Trophoblast cell (in vitro differentiated cells and primary cell): Measurements from ENCODE around the gene TMEM47.

ENCODE experiments used
- DNase-seq, 2 donors: peaks; one replicate each; pipeline ENCODE4 v3.0.0-alpha.2; 2016
- H2AFZ ChIP-seq: 2 replicates; pipeline ENCODE4 v1.6.1; 2013; ENCODE audit warnings: low read length, moderate library complexity, mild to moderate bottlenecking; ENCODE audit not compliant: insufficient read depth, poor library complexity
- H2AK5ac ChIP-seq: 2 replicates; pipeline ENCODE4 v1.6.1; 2013; ENCODE audit warnings: mild to moderate bottlenecking, low read length
- H2BK120ac ChIP-seq: 2 replicates; pipeline ENCODE4 v1.6.1; 2013; ENCODE audit warnings: low read length, mild to moderate bottlenecking, moderate library complexity; ENCODE audit not compliant: insufficient read depth, poor library complexity
- H2BK12ac ChIP-seq: 2 replicates; pipeline ENCODE4 v1.6.1; 2013; ENCODE audit warnings: mild to moderate bottlenecking, low read length, moderate library complexity
- H2BK5ac ChIP-seq: 2 replicates; pipeline ENCODE4 v1.6.1; 2013; ENCODE audit warnings: low read length, low read depth, moderate library complexity, mild to moderate bottlenecking; ENCODE audit not compliant: poor library complexity
- H3K14ac ChIP-seq: 2 replicates; pipeline ENCODE4 v1.6.1; 2013; ENCODE audit warnings: mild to moderate bottlenecking, low read length
- H3K18ac ChIP-seq: 2 replicates; pipeline ENCODE4 v1.6.1; 2013; ENCODE audit warnings: mild to moderate bottlenecking, low read length
- H3K23ac ChIP-seq: 2 replicates; pipeline ENCODE4 v1.6.1; 2013; ENCODE audit warnings: low read length
- H3K27ac ChIP-seq: 2 replicates; pipeline ENCODE4 v1.5.1; 2013; ENCODE audit warnings: low read depth, mild to moderate bottlenecking, inconsistent platforms, low read length, moderate library complexity
- H3K27me3 ChIP-seq: 2 replicates; pipeline ENCODE4 v1.6.1; 2013; ENCODE audit warnings: inconsistent platforms, mild to moderate bottlenecking, low read length, moderate library complexity; ENCODE audit not compliant: insufficient read depth
- H3K36me3 ChIP-seq, 2 experiments: 1 replicate in 1 of 2; 2 replicates in 1 of 2; pipeline ENCODE4 v1.6.1; 2013; ENCODE audit warnings: low read length in 2 of 2, mild to moderate bottlenecking in 2 of 2, moderate library complexity in 1 of 2; ENCODE audit not compliant: insufficient read depth in 2 of 2, control insufficient read depth in 1 of 2
- H3K4ac ChIP-seq: 2 replicates; pipeline ENCODE4 v1.6.1; 2013; ENCODE audit warnings: low read depth, mild to moderate bottlenecking, low read length, moderate library complexity
- H3K4me1 ChIP-seq, 2 experiments: 1 replicate in 1 of 2; 2 replicates in 1 of 2; pipeline ENCODE4 v1.6.1; 2013; ENCODE audit warnings: low read length in 2 of 2, mild to moderate bottlenecking in 2 of 2, moderate library complexity in 1 of 2; ENCODE audit not compliant: insufficient read depth in 2 of 2, control insufficient read depth in 1 of 2
- H3K4me2 ChIP-seq: 2 replicates; pipeline ENCODE4 v1.6.1; 2013; ENCODE audit warnings: inconsistent platforms, mild to moderate bottlenecking, low read length, moderate library complexity
- H3K4me3 ChIP-seq: 2 replicates; pipeline ENCODE4 v1.5.1; 2013; ENCODE audit warnings: mild to moderate bottlenecking, low read depth, low read length, inconsistent platforms
- H3K79me1 ChIP-seq: one replicate; pipeline ENCODE4 v1.6.1; 2013; ENCODE audit warnings: low read length
- H3K79me2 ChIP-seq: 2 replicates; pipeline ENCODE4 v1.6.1; 2013; ENCODE audit warnings: low read length, mild to moderate bottlenecking; ENCODE audit not compliant: control insufficient read depth, insufficient read depth, poor library complexity
- H3K9ac ChIP-seq: 2 replicates; pipeline ENCODE4 v1.6.1; 2013; ENCODE audit warnings: mild to moderate bottlenecking, low read length
- H3K9me3 ChIP-seq: 2 replicates; pipeline ENCODE4 v1.6.1; 2013; ENCODE audit warnings: low read depth, mild to moderate bottlenecking, control low read depth, inconsistent platforms, low read length; ENCODE audit not compliant: insufficient read depth
- H4K12ac ChIP-seq: 2 replicates; pipeline ENCODE4 v1.6.1; 2013; ENCODE audit warnings: low read depth, mild to moderate bottlenecking, low read length, moderate library complexity
- H4K8ac ChIP-seq: 2 replicates; pipeline ENCODE4 v1.6.1; 2013; ENCODE audit warnings: low read depth, mild to moderate bottlenecking, low read length, moderate library complexity
- H4K91ac ChIP-seq: one replicate; pipeline ENCODE4 v1.6.1; 2013; ENCODE audit warnings: low read depth, mild to moderate bottlenecking, low read length, moderate library complexity
- WGBS: extraction: QIAGEN DNeasy Blood & Tissue Kit; methylation state at CpG from one replicate; pipeline ENCODE4 v1.1.7; 2013; ENCODE audit warnings: missing lambda C conversion rate; ENCODE audit not compliant: insufficient read length, insufficient coverage; ENCODE audit errors: extremely low coverage; 5-methylcytosine and 5-hydroxymethylcytosine counted together

Gene TMEM47

GRCh38 chrX:34653811-34654210, 3.3 kb downstream of the TMEM47 start:
- H3K23ac ChIP-seq = no peak overlapping the region
- H3K27me3 ChIP-seq = no peaks in the 10 kb centered on the region
- peaks cover 7% of the 10 kb centered on the region for H3K79me1 ChIP-seq
- H2BK12ac ChIP-seq = no peak overlapping the region
- no peak overlapping the region for H3K9ac ChIP-seq
- H3K18ac ChIP-seq = no peak overlapping the region
- no peak overlapping the region for H3K4ac ChIP-seq
- H2BK5ac ChIP-seq = no peak overlapping the region
- H3K79me2 ChIP-seq = peaks cover 3% of the 10 kb centered on the region
- H4K8ac ChIP-seq = no peak overlapping the region
- no peaks in the 10 kb centered on the region for H3K9me3 ChIP-seq
- no peaks in the 10 kb centered on the region for H3K4me1 ChIP-seq
- no peak overlapping the region for H3K14ac ChIP-seq
- H3K4me2 ChIP-seq = peak overlapping the region; percentile 45
- no peak overlapping the region for H3K27ac ChIP-seq
- no CpG with 5 or more reads among the region's 6 CpGs for WGBS
- H3K36me3 ChIP-seq = no peaks in the 10 kb centered on the region
- H4K91ac ChIP-seq = no peak overlapping the region
- no peak for DNase-seq
- no peak overlapping the region for H2AK5ac ChIP-seq
- no peak overlapping the region for H3K4me3 ChIP-seq
- no peak overlapping the region for H4K12ac ChIP-seq
- H2BK120ac ChIP-seq = no peak overlapping the region
- H2AFZ ChIP-seq = no peak overlapping the region

GRCh38 chrX:34642849-34643248, 14.2 kb downstream of the TMEM47 start:
- H3K14ac ChIP-seq = no peak overlapping the region
- H3K4me3 ChIP-seq = no peak overlapping the region
- H4K12ac ChIP-seq = no peak overlapping the region
- H2BK5ac ChIP-seq = no peak overlapping the region
- H3K36me3 ChIP-seq = no peaks in the 10 kb centered on the region
- no peak overlapping the region for H2BK120ac ChIP-seq
- DNase-seq = no peak
- no peak overlapping the region for H3K4ac ChIP-seq
- no peaks in the 10 kb centered on the region for H3K4me1 ChIP-seq
- no peak overlapping the region for H3K18ac ChIP-seq
- H4K8ac ChIP-seq = no peak overlapping the region
- H2AK5ac ChIP-seq = no peak overlapping the region
- H4K91ac ChIP-seq = no peak overlapping the region
- H2BK12ac ChIP-seq = no peak overlapping the region
- H3K23ac ChIP-seq = no peak overlapping the region
- H3K79me1 ChIP-seq = no peaks in the 10 kb centered on the region
- H3K79me2 ChIP-seq = no peaks in the 10 kb centered on the region
- no peak overlapping the region for H2AFZ ChIP-seq
- no peak overlapping the region for H3K27ac ChIP-seq
- WGBS = no CpG with 5 or more reads among the region's 2 CpGs
- no peaks in the 10 kb centered on the region for H3K27me3 ChIP-seq
- H3K4me2 ChIP-seq = no peak overlapping the region
- H3K9me3 ChIP-seq = no peaks in the 10 kb centered on the region
- no peak overlapping the region for H3K9ac ChIP-seq

- no peak overlapping the region for H2AK5ac ChIP-seq
- peak in 1 of 2 donors; percentile 44 for DNase-seq
- no peak overlapping the region for H3K4me3 ChIP-seq
- H3K14ac ChIP-seq = no peak overlapping the region
- no peak overlapping the region for H3K4ac ChIP-seq
- H3K23ac ChIP-seq = no peak overlapping the region
- no peak overlapping the region for H3K18ac ChIP-seq
- no peak overlapping the region for H2BK120ac ChIP-seq
- no CpG with 5 or more reads among the region's 1 CpG for WGBS
- no peak overlapping the region for H4K8ac ChIP-seq
- no peaks in the 10 kb centered on the region for H3K79me2 ChIP-seq
- no peak overlapping the region for H3K9ac ChIP-seq
- H4K91ac ChIP-seq = no peak overlapping the region
- no peak overlapping the region for H3K4me2 ChIP-seq
- no peak overlapping the region for H4K12ac ChIP-seq
- no peaks in the 10 kb centered on the region for H3K4me1 ChIP-seq
- no peak overlapping the region for H2BK12ac ChIP-seq
- H3K79me1 ChIP-seq = no peaks in the 10 kb centered on the region
- H2AFZ ChIP-seq = no peak overlapping the region
- H2BK5ac ChIP-seq = no peak overlapping the region
- no peaks in the 10 kb centered on the region for H3K36me3 ChIP-seq
- H3K9me3 ChIP-seq = no peaks in the 10 kb centered on the region
- H3K27me3 ChIP-seq = no peaks in the 10 kb centered on the region
- H3K27ac ChIP-seq = no peak overlapping the region
Measured at GRCh38 chrX:34638116-34638515, 19.0 kb downstream of the TMEM47 start.

- no peak overlapping the region for H3K9ac ChIP-seq
- WGBS = no CpG with 5 or more reads among the region's 2 CpGs
- no peak overlapping the region for H4K12ac ChIP-seq
- H2AK5ac ChIP-seq = no peak overlapping the region
- no peak overlapping the region for H4K8ac ChIP-seq
- no peak overlapping the region for H3K4me3 ChIP-seq
- no peaks in the 10 kb centered on the region for H3K4me1 ChIP-seq
- no peak overlapping the region for H4K91ac ChIP-seq
- no peak overlapping the region for H2BK5ac ChIP-seq
- no peaks in the 10 kb centered on the region for H3K79me2 ChIP-seq
- H3K18ac ChIP-seq = no peak overlapping the region
- no peak overlapping the region for H3K14ac ChIP-seq
- H2BK12ac ChIP-seq = no peak overlapping the region
- H3K4ac ChIP-seq = no peak overlapping the region
- H3K27ac ChIP-seq = no peak overlapping the region
- H3K27me3 ChIP-seq = no peaks in the 10 kb centered on the region
- no peaks in the 10 kb centered on the region for H3K79me1 ChIP-seq
- H3K9me3 ChIP-seq = no peaks in the 10 kb centered on the region
- no peak overlapping the region for H2BK120ac ChIP-seq
- H2AFZ ChIP-seq = no peak overlapping the region
- no peak overlapping the region for H3K23ac ChIP-seq
- no peak overlapping the region for H3K4me2 ChIP-seq
- DNase-seq = no peak
- peaks cover 0 to 2% of the 10 kb centered on the region in 2 experiments for H3K36me3 ChIP-seq
Measured at GRCh38 chrX:34634349-34634748, 22.7 kb downstream of the TMEM47 start.
